Measurements from ENCODE around the gene ZDHHC5. TPM values are rescaled to one million over a fixed set of nuclear protein-coding genes. Genes with fewer than 3 reads are reported as not detected.

Gene ZDHHC5
- total RNA-seq, 1 experiment from 2014 or later, result 65.2 TPM

- peak; percentile 96 for DNase-seq
- peak within 1 kb of the TSS; percentile 100 for H3K4me3 Mint-ChIP-seq
- Histone ChIP-seq H2AFZ (ENCODE audit: low read length) (no peak within 1 kb of the TSS), H3K27ac (ENCODE audit: insufficient read length, low read depth, low read length) (peak within 1 kb of the TSS; percentile 13), H3K79me2 (ENCODE audit: insufficient read depth, low read length) (peaks cover 21% of the 10 kb centered on the region; the same call in 1 of the 2 replicates), H3K56ac (ENCODE audit: insufficient read length, low read depth, low read length) (no peak within 1 kb of the TSS), H3K27me3 (ENCODE audit: insufficient read depth, low read length) (no peaks in the 10 kb centered on the region), H2BK12ac (ENCODE audit: insufficient read length, low read depth, low read length) (no peak within 1 kb of the TSS), H4K8ac (replicated peaks; ENCODE audit: insufficient read length, low read depth, low read length) (no peak within 1 kb of the TSS), H3K9me3 (ENCODE audit: control insufficient read depth, low read depth, low read length) (no peaks in the 10 kb centered on the region), H3K79me1 (ENCODE audit: insufficient read depth, low read depth, low read length, poor library complexity, severe bottlenecking) (no peaks in the 10 kb centered on the region), H3T11ph (ENCODE audit: low read length) (no peak within 1 kb of the TSS), H4K20me1 (ENCODE audit: control insufficient read depth, insufficient read depth, insufficient read length) (no peaks in the 10 kb centered on the region), H3K23ac (ENCODE audit: insufficient read length, low read depth, low read length) (no peak within 1 kb of the TSS), H3K14ac (ENCODE audit: insufficient read depth, low read length) (peak within 1 kb of the TSS; percentile 94), H2BK15ac (ENCODE audit: low read depth, low read length) (no peak within 1 kb of the TSS), H2BK5ac (ENCODE audit: insufficient read length, low read length) (peak within 1 kb of the TSS; percentile 15), H3K4me2 (ENCODE audit: insufficient read depth, insufficient read length, low read length) (peak within 1 kb of the TSS; percentile 74), H3K23me2 (ENCODE audit: insufficient read length, low read depth, low read length, poor library complexity, severe bottlenecking) (no peaks in the 10 kb centered on the region), H3K18ac (ENCODE audit: insufficient read length, low read depth, low read length) (peak within 1 kb of the TSS; percentile 87), H3K4me1 (ENCODE audit: insufficient read depth, low read length) (no peaks in the 10 kb centered on the region), H3K9ac (ENCODE audit: extremely low read depth, insufficient read length, low read length) (peak within 1 kb of the TSS; percentile 96), H3K4ac (ENCODE audit: low read depth, low read length) (no peak within 1 kb of the TSS), H2BK20ac (ENCODE audit: low read depth, low read length, poor library complexity, severe bottlenecking) (no peak within 1 kb of the TSS), H2BK120ac (ENCODE audit: low read depth, low read length, poor library complexity, severe bottlenecking) (no peak within 1 kb of the TSS), H4K5ac (ENCODE audit: insufficient read length, low read depth, low read length) (peak within 1 kb of the TSS; percentile 17), H2AK5ac (ENCODE audit: insufficient read length, low read length) (no peak within 1 kb of the TSS), H4K91ac (ENCODE audit: insufficient read length, low read depth, low read length) (no peak within 1 kb of the TSS)
- peaks cover 13 to 22% of the 10 kb centered on the region in 2 experiments for H3K4me1 Mint-ChIP-seq
- H3K27me3 Mint-ChIP-seq (ENCODE audit: low read depth), result no peaks in the 10 kb centered on the region
- no peak for TF ChIP-seq CTCF (conservative IDR thresholded peaks at IDR 0.05)
- H3K9me3 Mint-ChIP-seq, result peaks cover 4 to 5% of the 10 kb centered on the region in 2 experiments; a peak in 4 of 5 replicates
- no CpG with 5 or more reads among the region's 53 CpGs for WGBS (ENCODE audit: extremely low coverage, insufficient read length, low lambda C conversion rate)
- H3K36me3 Mint-ChIP-seq (ENCODE audit: insufficient read depth in 1 of 3, low read depth in 3 of 3), result peaks cover 15 to 18% (median 16%) of the 10 kb centered on the region in 3 experiments
- H3K27ac Mint-ChIP-seq, result peak within 1 kb of the TSS; percentile 99 to 100 (median 100)
Observed at GRCh38 chr11:57712256-57713150, 44.6 kb downstream of the ZDHHC5 start, which contains the start of gene TMX2. Gene TMX2 (plus strand): TSS chr11:57712593. CDS start chr11:57712619, 26 bp downstream.

Measured in H9 (cell line).